Trophoblast cell (in vitro differentiated cells and primary cell): ENCODE results near the gene PIGO.
A peak's percentile ranks its signal among the peaks of the same experiment; 100 is the strongest.

Source experiments
- DNase-seq, 2 donors: peaks; one replicate each; pipeline ENCODE4 v3.0.0-alpha.2; 2016
- H2AFZ ChIP-seq: 2 replicates; pipeline ENCODE4 v1.6.1; 2013; ENCODE audit warnings: low read length, moderate library complexity, mild to moderate bottlenecking; ENCODE audit not compliant: insufficient read depth, poor library complexity
- H2AK5ac ChIP-seq: 2 replicates; pipeline ENCODE4 v1.6.1; 2013; ENCODE audit warnings: mild to moderate bottlenecking, low read length
- H2BK120ac ChIP-seq: 2 replicates; pipeline ENCODE4 v1.6.1; 2013; ENCODE audit warnings: low read length, mild to moderate bottlenecking, moderate library complexity; ENCODE audit not compliant: insufficient read depth, poor library complexity
- H2BK12ac ChIP-seq: 2 replicates; pipeline ENCODE4 v1.6.1; 2013; ENCODE audit warnings: mild to moderate bottlenecking, low read length, moderate library complexity
- H2BK5ac ChIP-seq: 2 replicates; pipeline ENCODE4 v1.6.1; 2013; ENCODE audit warnings: low read length, low read depth, moderate library complexity, mild to moderate bottlenecking; ENCODE audit not compliant: poor library complexity
- H3K14ac ChIP-seq: 2 replicates; pipeline ENCODE4 v1.6.1; 2013; ENCODE audit warnings: mild to moderate bottlenecking, low read length
- H3K18ac ChIP-seq: 2 replicates; pipeline ENCODE4 v1.6.1; 2013; ENCODE audit warnings: mild to moderate bottlenecking, low read length
- H3K23ac ChIP-seq: 2 replicates; pipeline ENCODE4 v1.6.1; 2013; ENCODE audit warnings: low read length
- H3K27ac ChIP-seq: 2 replicates; pipeline ENCODE4 v1.5.1; 2013; ENCODE audit warnings: low read depth, mild to moderate bottlenecking, inconsistent platforms, low read length, moderate library complexity
- H3K27me3 ChIP-seq: 2 replicates; pipeline ENCODE4 v1.6.1; 2013; ENCODE audit warnings: inconsistent platforms, mild to moderate bottlenecking, low read length, moderate library complexity; ENCODE audit not compliant: insufficient read depth
- H3K36me3 ChIP-seq, 2 experiments: 1 replicate in 1 of 2; 2 replicates in 1 of 2; pipeline ENCODE4 v1.6.1; 2013; ENCODE audit warnings: low read length in 2 of 2, mild to moderate bottlenecking in 2 of 2, moderate library complexity in 1 of 2; ENCODE audit not compliant: insufficient read depth in 2 of 2, control insufficient read depth in 1 of 2
- H3K4ac ChIP-seq: 2 replicates; pipeline ENCODE4 v1.6.1; 2013; ENCODE audit warnings: low read depth, mild to moderate bottlenecking, low read length, moderate library complexity
- H3K4me1 ChIP-seq, 2 experiments: 1 replicate in 1 of 2; 2 replicates in 1 of 2; pipeline ENCODE4 v1.6.1; 2013; ENCODE audit warnings: low read length in 2 of 2, mild to moderate bottlenecking in 2 of 2, moderate library complexity in 1 of 2; ENCODE audit not compliant: insufficient read depth in 2 of 2, control insufficient read depth in 1 of 2
- H3K4me2 ChIP-seq: 2 replicates; pipeline ENCODE4 v1.6.1; 2013; ENCODE audit warnings: inconsistent platforms, mild to moderate bottlenecking, low read length, moderate library complexity
- H3K4me3 ChIP-seq: 2 replicates; pipeline ENCODE4 v1.5.1; 2013; ENCODE audit warnings: mild to moderate bottlenecking, low read depth, low read length, inconsistent platforms
- H3K79me1 ChIP-seq: one replicate; pipeline ENCODE4 v1.6.1; 2013; ENCODE audit warnings: low read length
- H3K79me2 ChIP-seq: 2 replicates; pipeline ENCODE4 v1.6.1; 2013; ENCODE audit warnings: low read length, mild to moderate bottlenecking; ENCODE audit not compliant: control insufficient read depth, insufficient read depth, poor library complexity
- H3K9ac ChIP-seq: 2 replicates; pipeline ENCODE4 v1.6.1; 2013; ENCODE audit warnings: mild to moderate bottlenecking, low read length
- H3K9me3 ChIP-seq: 2 replicates; pipeline ENCODE4 v1.6.1; 2013; ENCODE audit warnings: low read depth, mild to moderate bottlenecking, control low read depth, inconsistent platforms, low read length; ENCODE audit not compliant: insufficient read depth
- H4K12ac ChIP-seq: 2 replicates; pipeline ENCODE4 v1.6.1; 2013; ENCODE audit warnings: low read depth, mild to moderate bottlenecking, low read length, moderate library complexity
- H4K8ac ChIP-seq: 2 replicates; pipeline ENCODE4 v1.6.1; 2013; ENCODE audit warnings: low read depth, mild to moderate bottlenecking, low read length, moderate library complexity
- H4K91ac ChIP-seq: one replicate; pipeline ENCODE4 v1.6.1; 2013; ENCODE audit warnings: low read depth, mild to moderate bottlenecking, low read length, moderate library complexity
- WGBS: extraction: QIAGEN DNeasy Blood & Tissue Kit; methylation state at CpG from one replicate; pipeline ENCODE4 v1.1.7; 2013; ENCODE audit warnings: missing lambda C conversion rate; ENCODE audit not compliant: insufficient read length, insufficient coverage; ENCODE audit errors: extremely low coverage; 5-methylcytosine and 5-hydroxymethylcytosine counted together

Gene PIGO

GRCh38 chr9:35059438-35059837 is 37.0 kb downstream of the PIGO start:
- Histone ChIP-seq H2BK120ac (no peak overlapping the region), H3K4me2 (no peak overlapping the region), H3K27me3 (no peaks in the 10 kb centered on the region), H3K9me3 (peaks cover 3% of the 10 kb centered on the region), H3K79me2 (no peaks in the 10 kb centered on the region), H2AK5ac (no peak overlapping the region), H2AFZ (no peak overlapping the region), H2BK12ac (no peak overlapping the region), H3K14ac (no peak overlapping the region), H2BK5ac (no peak overlapping the region), H3K9ac (no peak overlapping the region), H3K79me1 (no peaks in the 10 kb centered on the region), H4K12ac (no peak overlapping the region), H3K27ac (no peak overlapping the region), H3K4me3 (peak overlapping the region; percentile 3), H4K91ac (no peak overlapping the region), H3K4ac (no peak overlapping the region), H3K23ac (no peak overlapping the region), H3K4me1 (no peaks in the 10 kb centered on the region), H3K36me3 (peaks cover 60 to 86% of the 10 kb centered on the region in 2 experiments), H4K8ac (no peak overlapping the region), H3K18ac (no peak overlapping the region)
- WGBS = no CpG with 5 or more reads among the region's 10 CpGs
- DNase-seq = no peak

GRCh38 chr9:35057271-35057620 is 39.1 kb downstream of the PIGO start:
- Histone ChIP-seq H2BK12ac (no peak overlapping the region), H3K18ac (no peak overlapping the region), H2AFZ (no peak overlapping the region), H3K27me3 (no peaks in the 10 kb centered on the region), H3K4ac (no peak overlapping the region), H3K27ac (no peak overlapping the region), H3K14ac (no peak overlapping the region), H3K79me2 (no peaks in the 10 kb centered on the region), H2BK5ac (no peak overlapping the region), H3K4me3 (no peak overlapping the region), H4K91ac (no peak overlapping the region), H3K23ac (no peak overlapping the region), H3K79me1 (no peaks in the 10 kb centered on the region), H3K9me3 (peaks cover 3% of the 10 kb centered on the region), H3K4me1 (no peaks in the 10 kb centered on the region), H4K8ac (no peak overlapping the region), H3K4me2 (no peak overlapping the region), H4K12ac (no peak overlapping the region), H3K36me3 (peaks cover 54 to 70% of the 10 kb centered on the region in 2 experiments), H2BK120ac (no peak overlapping the region), H2AK5ac (no peak overlapping the region), H3K9ac (no peak overlapping the region)
- WGBS = no CpG with 5 or more reads among the region's 8 CpGs
- DNase-seq = no peak

GRCh38 chr9:35056571-35057270 is 39.7 kb downstream of the PIGO start:
- Histone ChIP-seq H3K79me1 (no peaks in the 10 kb centered on the region), H2BK5ac (no peak overlapping the region), H3K4ac (no peak overlapping the region), H3K18ac (no peak overlapping the region), H3K27me3 (no peaks in the 10 kb centered on the region), H4K91ac (no peak overlapping the region), H4K8ac (no peak overlapping the region), H3K4me2 (no peak overlapping the region), H3K36me3 (peaks cover 49 to 65% of the 10 kb centered on the region in 2 experiments), H3K14ac (no peak overlapping the region), H3K23ac (no peak overlapping the region), H3K27ac (no peak overlapping the region), H2BK12ac (no peak overlapping the region), H4K12ac (no peak overlapping the region), H2BK120ac (no peak overlapping the region), H2AK5ac (no peak overlapping the region), H3K9me3 (peaks cover 3% of the 10 kb centered on the region), H3K4me3 (no peak overlapping the region), H3K4me1 (no peaks in the 10 kb centered on the region), H3K79me2 (no peaks in the 10 kb centered on the region), H3K9ac (no peak overlapping the region), H2AFZ (no peak overlapping the region)
- whole genome bisulfite sequencing = no CpG with 5 or more reads among the region's 9 CpGs
- DNase-seq = no peak

GRCh38 chr9:35054871-35055644 is 41.3 kb downstream of the PIGO start:
- peaks cover 3% of the 10 kb centered on the region for H3K9me3 ChIP-seq
- no peak overlapping the region for H3K23ac ChIP-seq
- H2BK5ac ChIP-seq = no peak overlapping the region
- H3K4me3 ChIP-seq = no peak overlapping the region
- H2BK120ac ChIP-seq = no peak overlapping the region
- no peaks in the 10 kb centered on the region for H3K27me3 ChIP-seq
- H4K8ac ChIP-seq = no peak overlapping the region
- no peak overlapping the region for H3K18ac ChIP-seq
- H3K79me2 ChIP-seq = no peaks in the 10 kb centered on the region
- H4K91ac ChIP-seq = no peak overlapping the region
- H2AK5ac ChIP-seq = no peak overlapping the region
- H3K9ac ChIP-seq = no peak overlapping the region
- H3K14ac ChIP-seq = no peak overlapping the region
- no peak overlapping the region for H2AFZ ChIP-seq
- no peak overlapping the region for H3K4me2 ChIP-seq
- H2BK12ac ChIP-seq = no peak overlapping the region
- no peak overlapping the region for H3K4ac ChIP-seq
- H3K27ac ChIP-seq = no peak overlapping the region
- H3K36me3 ChIP-seq = peaks cover 39 to 58% of the 10 kb centered on the region in 2 experiments
- no peak overlapping the region for H4K12ac ChIP-seq
- H3K4me1 ChIP-seq = no peaks in the 10 kb centered on the region
- no peak for DNase-seq
- H3K79me1 ChIP-seq = no peaks in the 10 kb centered on the region
- no CpG with 5 or more reads among the region's 14 CpGs for whole genome bisulfite sequencing
